HG03066 (cell line): ENCODE measurements around the gene WFIKKN2.

Experiments
- ATAC-seq: cut with Tn5 transposase; IDR thresholded peaks from one replicate; pipeline ENCODE4 v1.9.1; 2021; ENCODE audit warnings: low read depth; ENCODE audit not compliant: unreplicated experiment

The WFIKKN2 gene

GRCh38 chr17:50808413-50808812 is 27.0 kb upstream of the WFIKKN2 start:
- ATAC-seq, result no peak

GRCh38 chr17:50808888-50809287 is 26.5 kb upstream of the WFIKKN2 start:
- no peak for ATAC-seq

GRCh38 chr17:50813583-50813982 is 21.8 kb upstream of the WFIKKN2 start:
- ATAC-seq, result no peak

- no peak for ATAC-seq
Measured at GRCh38 chr17:50815400-50815799, 20.0 kb upstream of the WFIKKN2 start.

GRCh38 chr17:50816271-50816670 is 19.1 kb upstream of the WFIKKN2 start:
- no peak for ATAC-seq

GRCh38 chr17:50816771-50817751 is 18.3 kb upstream of the WFIKKN2 start:
- ATAC-seq, result no peak

GRCh38 chr17:50817838-50818237 is 17.5 kb upstream of the WFIKKN2 start:
- no peak for ATAC-seq

- no peak for ATAC-seq
Measured at GRCh38 chr17:50818261-50818660, 17.1 kb upstream of the WFIKKN2 start.

- ATAC-seq, result no peak
Measured at GRCh38 chr17:50818921-50819657, 16.3 kb upstream of the WFIKKN2 start.

GRCh38 chr17:50820651-50821050 is 14.7 kb upstream of the WFIKKN2 start:
- ATAC-seq, result no peak

GRCh38 chr17:50822550-50822949 is 12.8 kb upstream of the WFIKKN2 start:
- ATAC-seq, result no peak

GRCh38 chr17:50824429-50824828 is 11.0 kb upstream of the WFIKKN2 start:
- no peak for ATAC-seq

GRCh38 chr17:50825188-50825587 is 10.2 kb upstream of the WFIKKN2 start:
- ATAC-seq, result no peak

- ATAC-seq, result peak; percentile 78
Measured at GRCh38 chr17:50828508-50829170, 6.7 kb upstream of the WFIKKN2 start.

GRCh38 chr17:50829332-50829731 is 6.1 kb upstream of the WFIKKN2 start:
- ATAC-seq, result no peak

GRCh38 chr17:50830352-50830751 is 5.0 kb upstream of the WFIKKN2 start:
- no peak for ATAC-seq

- ATAC-seq, result no peak
Measured at GRCh38 chr17:50830994-50831393, 4.4 kb upstream of the WFIKKN2 start.

GRCh38 chr17:50831471-50831928 is 3.9 kb upstream of the WFIKKN2 start:
- ATAC-seq, result no peak

- ATAC-seq, result no peak
Measured at GRCh38 chr17:50832267-50832863, 3.0 kb upstream of the WFIKKN2 start.

- ATAC-seq, result no peak
Measured at GRCh38 chr17:50832864-50833381, 2.5 kb upstream of the WFIKKN2 start.
